Adrenal gland (tissue), 5 donors: Measurements from ENCODE around the gene RTN4.

ENCODE experiments used
- CTCF ChIP-seq, 6 experiments: fragments of 450-650 bp in 4 of 6; fragments of 200-600 bp in 2 of 6; sonication (generic) in 1 of 6; IDR thresholded peaks; 1 replicate in 5 of 6; 2 replicates in 1 of 6; pipeline versions ENCODE4 v1.5.1 to v1.8.0; 2016 to 2021; ENCODE audit warnings: antibody characterized with exemption in 6 of 6, mild to moderate bottlenecking in 2 of 6, moderate library complexity in 1 of 6
- POLR2A ChIP-seq, 2 donors: fragments of 450-650 bp; IDR thresholded peaks; one replicate each; pipeline ENCODE4 v1.6.1; 2017; ENCODE audit warnings: antibody characterized with exemption in 2 of 2, mild to moderate bottlenecking in 2 of 2, moderate library complexity in 1 of 2
- donor health status: DM: no; HTN: no; CAD: no.

GRCh38 chr2:54955358-54956110 is 94.7 kb downstream of the RTN4 start:
- TF ChIP-seq CTCF (IDR thresholded peaks at IDR 0.05) (no peak), POLR2A (IDR thresholded peaks at IDR 0.05) (no peak)
